ENCODE results near the gene OMA1. TPM values are rescaled to one million over a fixed set of nuclear protein-coding genes. Genes with fewer than 3 reads are reported as not detected.
"Not testable (repeated sequence)": the region's sequence is repeated elsewhere in the genome, so short reads cannot be mapped to it uniquely, and the experiment has no call there.

The OMA1 gene
- polyA plus RNA-seq, 1 donor: 33.7 TPM

- DNase-seq: peak; percentile 70 to 75
- no peaks in the 10 kb centered on the region for H3K9me3 ChIP-seq (ENCODE audit: control insufficient read depth, low read depth, low read length)
- H3K36me3 ChIP-seq (ENCODE audit: control insufficient read depth, insufficient read depth, low read length): no peaks in the 10 kb centered on the region
- H3K27ac ChIP-seq (ENCODE audit: low read length): peak overlapping the region; percentile 48
- no peak overlapping the region for H3K4me3 ChIP-seq (ENCODE audit: low read length)
- 89% methylated on average over 1 of the region's 3 CpGs for WGBS (ENCODE audit: insufficient coverage, low lambda C conversion rate)
- peaks cover 3% of the 10 kb centered on the region for H3K4me1 ChIP-seq (ENCODE audit: control insufficient read depth, insufficient read depth, low read length)
- no peaks in the 10 kb centered on the region for H3K27me3 ChIP-seq (ENCODE audit: control insufficient read depth, insufficient read depth, low read length)
These were observed 18.0 kb downstream of the OMA1 start for GRCh38 chr1:58528518-58528917.

- H3K27ac ChIP-seq (ENCODE audit: low read length): no peak overlapping the region
- WGBS (ENCODE audit: insufficient coverage, low lambda C conversion rate): 75% methylated on average over 1 of the region's 3 CpGs
- no peak overlapping the region for H3K4me3 ChIP-seq (ENCODE audit: low read length)
- H3K9me3 ChIP-seq (ENCODE audit: control insufficient read depth, low read depth, low read length): no peaks in the 10 kb centered on the region
- H3K27me3 ChIP-seq (ENCODE audit: control insufficient read depth, insufficient read depth, low read length): no peaks in the 10 kb centered on the region
- DNase-seq: no peak
- H3K36me3 ChIP-seq (ENCODE audit: control insufficient read depth, insufficient read depth, low read length): peaks cover 4% of the 10 kb centered on the region
- peaks cover 3% of the 10 kb centered on the region for H3K4me1 ChIP-seq (ENCODE audit: control insufficient read depth, insufficient read depth, low read length)
These were observed 22.1 kb downstream of the OMA1 start for GRCh38 chr1:58524353-58524945.

GRCh38 chr1:58515794-58516401, 30.6 kb downstream of the OMA1 start:
- DNase-seq: peak; percentile 40 to 52
- H3K4me1 ChIP-seq (ENCODE audit: control insufficient read depth, insufficient read depth, low read length): no peaks in the 10 kb centered on the region
- WGBS (ENCODE audit: insufficient coverage, low lambda C conversion rate): 83% methylated on average over 1 of the region's 2 CpGs
- no peak overlapping the region for H3K27ac ChIP-seq (ENCODE audit: low read length)
- H3K27me3 ChIP-seq (ENCODE audit: control insufficient read depth, insufficient read depth, low read length): no peaks in the 10 kb centered on the region
- no peak overlapping the region for H3K4me3 ChIP-seq (ENCODE audit: low read length)
- no peaks in the 10 kb centered on the region for H3K9me3 ChIP-seq (ENCODE audit: control insufficient read depth, low read depth, low read length)
- peaks cover 13% of the 10 kb centered on the region for H3K36me3 ChIP-seq (ENCODE audit: control insufficient read depth, insufficient read depth, low read length)

- Histone ChIP-seq H3K27ac (ENCODE audit: low read length) (no peak overlapping the region), H3K36me3 (ENCODE audit: control insufficient read depth, insufficient read depth, low read length) (peaks cover 11% of the 10 kb centered on the region), H3K27me3 (ENCODE audit: control insufficient read depth, insufficient read depth, low read length) (no peaks in the 10 kb centered on the region), H3K4me3 (ENCODE audit: low read length) (no peak overlapping the region), H3K9me3 (ENCODE audit: control insufficient read depth, low read depth, low read length) (no peaks in the 10 kb centered on the region), H3K4me1 (ENCODE audit: control insufficient read depth, insufficient read depth, low read length) (no peaks in the 10 kb centered on the region)
- no peak for DNase-seq
These were observed 32.6 kb downstream of the OMA1 start for GRCh38 chr1:58513956-58514355.

GRCh38 chr1:58508629-58509028, 37.9 kb downstream of the OMA1 start:
- Histone ChIP-seq H3K4me3 (ENCODE audit: low read length) (no peak overlapping the region), H3K4me1 (ENCODE audit: control insufficient read depth, insufficient read depth, low read length) (no peaks in the 10 kb centered on the region), H3K9me3 (ENCODE audit: control insufficient read depth, low read depth, low read length) (no peaks in the 10 kb centered on the region), H3K27me3 (ENCODE audit: control insufficient read depth, insufficient read depth, low read length) (no peaks in the 10 kb centered on the region), H3K27ac (ENCODE audit: low read length) (no peak overlapping the region), H3K36me3 (ENCODE audit: control insufficient read depth, insufficient read depth, low read length) (peaks cover 27% of the 10 kb centered on the region)
- DNase-seq: no peak
- WGBS (ENCODE audit: insufficient coverage, low lambda C conversion rate): 40% methylated on average over 1 of the region's 3 CpGs

- Histone ChIP-seq H3K4me1 (ENCODE audit: control insufficient read depth, insufficient read depth, low read length) (no peaks in the 10 kb centered on the region), H3K9me3 (ENCODE audit: control insufficient read depth, low read depth, low read length) (no peaks in the 10 kb centered on the region), H3K36me3 (ENCODE audit: control insufficient read depth, insufficient read depth, low read length) (peaks cover 29% of the 10 kb centered on the region), H3K4me3 (ENCODE audit: low read length) (no peak overlapping the region), H3K27ac (ENCODE audit: low read length) (no peak overlapping the region), H3K27me3 (ENCODE audit: control insufficient read depth, insufficient read depth, low read length) (no peaks in the 10 kb centered on the region)
- no peak for DNase-seq
- 100% methylated on average over 2 of the region's 4 CpGs for WGBS (ENCODE audit: insufficient coverage, low lambda C conversion rate)
These were observed 41.2 kb downstream of the OMA1 start for GRCh38 chr1:58505286-58505685.

- no peak for DNase-seq
- Histone ChIP-seq H3K9me3 (ENCODE audit: control insufficient read depth, low read depth, low read length) (no peaks in the 10 kb centered on the region), H3K4me1 (ENCODE audit: control insufficient read depth, insufficient read depth, low read length) (no peaks in the 10 kb centered on the region), H3K36me3 (ENCODE audit: control insufficient read depth, insufficient read depth, low read length) (peaks cover 22% of the 10 kb centered on the region), H3K27me3 (ENCODE audit: control insufficient read depth, insufficient read depth, low read length) (no peaks in the 10 kb centered on the region), H3K4me3 (ENCODE audit: low read length) (no peak overlapping the region), H3K27ac (ENCODE audit: low read length) (no peak overlapping the region)
These were observed 44.0 kb downstream of the OMA1 start for GRCh38 chr1:58502519-58502918.

- DNase-seq: no peak
- Histone ChIP-seq H3K27me3 (ENCODE audit: control insufficient read depth, insufficient read depth, low read length) (no peaks in the 10 kb centered on the region), H3K4me1 (ENCODE audit: control insufficient read depth, insufficient read depth, low read length) (no peaks in the 10 kb centered on the region), H3K9me3 (ENCODE audit: control insufficient read depth, low read depth, low read length) (no peaks in the 10 kb centered on the region), H3K4me3 (ENCODE audit: low read length) (no peak overlapping the region), H3K36me3 (ENCODE audit: control insufficient read depth, insufficient read depth, low read length) (peaks cover 15% of the 10 kb centered on the region), H3K27ac (ENCODE audit: low read length) (no peak overlapping the region)
- WGBS (ENCODE audit: insufficient coverage, low lambda C conversion rate): 100% methylated on average over 1 of the region's 1 CpG
These were observed 46.5 kb downstream of the OMA1 start for GRCh38 chr1:58500043-58500442.

- 80% methylated on average over 2 of the region's 4 CpGs for WGBS (ENCODE audit: insufficient coverage, low lambda C conversion rate)
- Histone ChIP-seq H3K36me3 (ENCODE audit: control insufficient read depth, insufficient read depth, low read length) (peaks cover 5% of the 10 kb centered on the region), H3K9me3 (ENCODE audit: control insufficient read depth, low read depth, low read length) (no peaks in the 10 kb centered on the region), H3K4me3 (ENCODE audit: low read length) (no peak overlapping the region), H3K27ac (ENCODE audit: low read length) (no peak overlapping the region), H3K27me3 (ENCODE audit: control insufficient read depth, insufficient read depth, low read length) (no peaks in the 10 kb centered on the region), H3K4me1 (ENCODE audit: control insufficient read depth, insufficient read depth, low read length) (no peaks in the 10 kb centered on the region)
- no peak for DNase-seq
These were observed 49.0 kb downstream of the OMA1 start for GRCh38 chr1:58497499-58497898.

GRCh38 chr1:58496042-58496441, 50.5 kb downstream of the OMA1 start:
- no peak overlapping the region for H3K27ac ChIP-seq (ENCODE audit: low read length)
- no peaks in the 10 kb centered on the region for H3K9me3 ChIP-seq (ENCODE audit: control insufficient read depth, low read depth, low read length)
- no peaks in the 10 kb centered on the region for H3K4me1 ChIP-seq (ENCODE audit: control insufficient read depth, insufficient read depth, low read length)
- 94% methylated on average over 3 of the region's 3 CpGs for WGBS (ENCODE audit: insufficient coverage, low lambda C conversion rate)
- H3K27me3 ChIP-seq (ENCODE audit: control insufficient read depth, insufficient read depth, low read length): no peaks in the 10 kb centered on the region
- no peak for DNase-seq
- H3K4me3 ChIP-seq (ENCODE audit: low read length): no peak overlapping the region
- no peaks in the 10 kb centered on the region for H3K36me3 ChIP-seq (ENCODE audit: control insufficient read depth, insufficient read depth, low read length)

GRCh38 chr1:58488914-58489313, 57.6 kb downstream of the OMA1 start:
- H3K27ac ChIP-seq (ENCODE audit: low read length); DNase-seq; H3K9me3 ChIP-seq (ENCODE audit: control insufficient read depth, low read depth, low read length); H3K27me3 ChIP-seq (ENCODE audit: control insufficient read depth, insufficient read depth, low read length); H3K4me3 ChIP-seq (ENCODE audit: low read length); H3K36me3 ChIP-seq (ENCODE audit: control insufficient read depth, insufficient read depth, low read length); H3K4me1 ChIP-seq (ENCODE audit: control insufficient read depth, insufficient read depth, low read length): not testable (repeated sequence)
- no CpG with 5 or more reads among the region's 18 CpGs for WGBS (ENCODE audit: insufficient coverage, low lambda C conversion rate)
